BLaER1 (cell line): Measurements from ENCODE around the gene RHO.
A peak's percentile ranks its signal among the peaks of the same experiment; 100 is the strongest.

Source experiments
- H3K27ac ChIP-seq: shearing (Covaris generic); formaldehyde crosslinking; 2 replicates; pipeline ENCODE4 v1.8.1; 2022
- H3K27me3 ChIP-seq: shearing (Covaris generic); formaldehyde crosslinking; 2 replicates; pipeline ENCODE4 v1.8.1; 2022
- H3K36me3 ChIP-seq: shearing (Covaris generic); formaldehyde crosslinking; 2 replicates; pipeline ENCODE4 v1.8.1; 2022
- H3K4me1 ChIP-seq: shearing (Covaris generic); formaldehyde crosslinking; 2 replicates; pipeline ENCODE4 v1.8.1; 2022
- H3K4me2 ChIP-seq: shearing (Covaris generic); formaldehyde crosslinking; 2 replicates; pipeline ENCODE4 v1.8.1; 2022
- H3K4me3 ChIP-seq: shearing (Covaris generic); formaldehyde crosslinking; 2 replicates; pipeline ENCODE4 v1.8.1; 2022
- H3K9ac ChIP-seq: shearing (Covaris generic); formaldehyde crosslinking; 2 replicates; pipeline ENCODE4 v1.8.1; 2022
- H3K9me3 ChIP-seq: shearing (Covaris generic); formaldehyde crosslinking; 2 replicates; pipeline ENCODE4 v1.8.1; 2022
- H4K20me1 ChIP-seq: shearing (Covaris generic); formaldehyde crosslinking; 2 replicates; pipeline ENCODE4 v1.8.1; 2022
- Cebpa-rat ChIP-seq: shearing (Covaris generic); IDR thresholded peaks from 2 replicates; pipeline ENCODE4 v1.8.1; 2022

Gene RHO

DNA sequence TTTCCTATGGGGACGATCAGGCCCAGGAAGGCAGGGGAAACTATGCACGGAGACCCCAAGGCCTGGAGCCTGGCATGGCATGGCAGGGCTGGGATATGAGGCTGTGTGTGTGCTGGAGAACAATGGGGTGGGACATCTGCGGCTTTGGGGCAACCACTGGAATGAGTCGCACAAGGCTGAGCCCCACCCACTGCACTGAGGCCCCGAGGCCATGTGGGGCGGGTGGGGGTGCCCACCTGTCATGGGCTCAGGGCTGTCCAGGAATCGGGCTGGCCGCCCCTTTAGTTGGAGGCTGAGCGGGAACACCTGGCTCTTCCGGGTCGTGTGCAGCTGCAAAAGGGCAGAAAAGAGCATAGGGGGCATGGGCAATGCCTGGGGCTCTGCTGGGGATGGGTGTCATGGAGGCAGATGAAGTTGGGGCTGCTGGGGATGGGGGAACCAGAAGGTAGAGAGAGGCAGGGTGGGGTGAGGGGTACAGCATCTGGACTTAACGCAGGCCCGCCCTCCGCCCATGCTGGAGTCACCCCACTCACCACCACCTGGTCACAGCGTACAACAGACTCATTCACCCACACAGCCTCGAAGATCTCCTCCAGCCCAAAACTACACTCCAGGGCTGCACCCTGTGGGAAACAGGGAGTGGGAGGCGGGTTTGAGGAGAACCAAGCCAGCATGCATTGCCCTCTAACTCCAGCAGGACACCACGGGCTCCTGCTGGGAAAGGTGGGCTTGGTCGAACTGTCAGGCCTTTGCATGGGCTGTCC lies 47.0 kb downstream of the RHO start:
- Histone ChIP-seq H4K20me1 (no peaks in the 10 kb centered on the region), H3K27me3 (no peaks in the 10 kb centered on the region), H3K9ac (peak overlapping the region; percentile 85), H3K4me3 (peak overlapping the region; percentile 28; the same call in 1 of the 2 replicates), H3K9me3 (no peaks in the 10 kb centered on the region), H3K4me1 (peaks cover 98% of the 10 kb centered on the region), H3K4me2 (peak overlapping the region; percentile 97), H3K27ac (peak overlapping the region; percentile 99), H3K36me3 (peaks cover 54% of the 10 kb centered on the region)
- TF ChIP-seq Cebpa-rat, result no peak

DNA sequence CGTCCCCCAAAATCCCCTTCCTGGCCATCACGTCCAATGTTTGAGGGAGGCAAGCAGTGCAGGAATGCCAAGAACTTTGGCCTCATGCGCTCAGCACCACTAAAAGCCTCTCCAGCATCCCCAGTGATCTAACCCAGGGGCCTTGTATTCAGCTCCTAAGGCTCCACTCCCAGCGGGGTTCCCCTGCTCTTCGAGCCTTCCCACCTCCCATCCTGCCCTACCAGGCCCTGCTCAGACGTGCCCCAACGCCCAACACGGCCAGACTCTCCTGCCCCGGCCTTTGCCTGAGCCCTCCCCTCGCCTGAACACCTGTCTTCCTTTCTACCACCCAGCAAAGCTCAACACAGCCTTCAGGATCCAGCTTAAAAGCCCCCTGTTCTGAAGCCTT lies 47.6 kb downstream of the RHO start:
- peak overlapping the region; percentile 85 for H3K9ac ChIP-seq
- peak overlapping the region; percentile 99 for H3K27ac ChIP-seq
- H3K27me3 ChIP-seq, result no peaks in the 10 kb centered on the region
- H4K20me1 ChIP-seq, result no peaks in the 10 kb centered on the region
- H3K9me3 ChIP-seq, result no peaks in the 10 kb centered on the region
- 0 out of 2 replicates have a peak overlapping the region, but pooled peaks have one; percentile 10 for H3K4me3 ChIP-seq
- H3K36me3 ChIP-seq, result peaks cover 54% of the 10 kb centered on the region
- H3K4me2 ChIP-seq, result peak overlapping the region; percentile 97
- peaks cover 99% of the 10 kb centered on the region for H3K4me1 ChIP-seq
- TF ChIP-seq Cebpa-rat, result no peak

- peaks cover 54% of the 10 kb centered on the region for H3K36me3 ChIP-seq
- no peaks in the 10 kb centered on the region for H3K27me3 ChIP-seq
- peak overlapping the region; percentile 85 for H3K9ac ChIP-seq
- H3K4me1 ChIP-seq, result peaks cover 99% of the 10 kb centered on the region
- H3K9me3 ChIP-seq, result no peaks in the 10 kb centered on the region
- no peak for TF ChIP-seq Cebpa-rat
- no peaks in the 10 kb centered on the region for H4K20me1 ChIP-seq
- peak overlapping the region; percentile 97 for H3K4me2 ChIP-seq
- H3K4me3 ChIP-seq, result peak overlapping the region; percentile 10; the same call in 1 of the 2 replicates
- H3K27ac ChIP-seq, result peak overlapping the region; percentile 99
These were observed 48.3 kb downstream of the RHO start for GRCh38 chr3:129576514-129577352.

DNA sequence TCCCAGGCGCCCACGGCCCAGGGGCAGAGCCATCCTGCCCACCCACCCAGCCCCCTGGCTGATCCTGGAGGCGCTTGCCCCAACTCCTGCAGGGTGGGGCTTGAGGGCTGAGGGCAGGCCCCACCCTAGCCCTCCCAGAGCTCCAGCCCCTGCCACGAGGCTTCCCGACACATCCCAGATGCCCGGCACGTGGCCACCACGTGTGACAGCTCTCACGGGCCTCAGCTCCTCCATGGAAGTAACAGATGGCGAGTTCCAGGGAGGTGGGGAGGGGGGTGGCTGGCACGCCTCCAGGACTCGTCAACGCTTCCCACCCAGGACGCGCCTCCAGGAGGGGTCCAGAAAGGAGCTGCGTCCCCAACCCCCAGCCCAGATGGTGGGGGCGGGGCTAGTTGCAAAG lies 48.9 kb downstream of the RHO start:
- Histone ChIP-seq H4K20me1 (no peaks in the 10 kb centered on the region), H3K9me3 (no peaks in the 10 kb centered on the region), H3K4me2 (peak overlapping the region; percentile 97), H3K4me3 (peak overlapping the region; percentile 54), H3K4me1 (peaks cover 100% of the 10 kb centered on the region), H3K9ac (peak overlapping the region; percentile 85), H3K36me3 (peaks cover 54% of the 10 kb centered on the region), H3K27ac (peak overlapping the region; percentile 99), H3K27me3 (no peaks in the 10 kb centered on the region)
- no peak for TF ChIP-seq Cebpa-rat

- H3K27me3 ChIP-seq, result no peaks in the 10 kb centered on the region
- H3K27ac ChIP-seq, result peak overlapping the region; percentile 99
- peaks cover 52% of the 10 kb centered on the region for H3K36me3 ChIP-seq
- peak overlapping the region; percentile 97 for H3K4me2 ChIP-seq
- peak overlapping the region; percentile 54 for H3K4me3 ChIP-seq
- H4K20me1 ChIP-seq, result no peaks in the 10 kb centered on the region
- no peak for TF ChIP-seq Cebpa-rat
- peak overlapping the region; percentile 85 for H3K9ac ChIP-seq
- H3K4me1 ChIP-seq, result peaks cover 100% of the 10 kb centered on the region
- H3K9me3 ChIP-seq, result no peaks in the 10 kb centered on the region
These were observed 49.7 kb downstream of the RHO start for GRCh38 chr3:129577925-129578786.

DNA sequence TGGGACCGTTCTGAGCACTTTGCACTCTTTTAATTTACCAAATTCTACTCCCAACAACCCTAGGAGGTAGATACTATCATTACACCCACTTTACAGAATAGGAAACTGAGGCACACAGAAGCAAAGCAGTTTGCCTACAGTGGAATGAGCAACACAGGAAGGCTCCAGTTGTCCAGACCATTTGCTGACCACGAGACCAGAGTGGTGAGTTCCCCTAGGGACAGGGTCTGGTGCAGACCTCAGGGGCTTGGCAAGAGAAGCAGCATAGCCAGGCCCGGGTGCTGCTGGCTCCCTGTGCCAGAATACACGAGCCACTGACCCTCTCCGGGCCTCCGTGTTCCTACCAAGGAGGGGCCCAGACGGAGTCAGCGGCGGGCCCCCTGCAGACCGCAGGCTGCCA lies 51.6 kb downstream of the RHO start:
- peak overlapping the region; percentile 99 for H3K27ac ChIP-seq
- H3K36me3 ChIP-seq, result peaks cover 57% of the 10 kb centered on the region
- H3K4me3 ChIP-seq, result no peak overlapping the region
- 0 out of 2 replicates have a peak overlapping the region, but pooled peaks have one; percentile 12 for H3K9ac ChIP-seq
- H3K9me3 ChIP-seq, result no peaks in the 10 kb centered on the region
- H3K4me1 ChIP-seq, result peaks cover 97% of the 10 kb centered on the region
- H3K27me3 ChIP-seq, result no peaks in the 10 kb centered on the region
- H4K20me1 ChIP-seq, result no peaks in the 10 kb centered on the region; the same call in 1 of the 2 replicates
- peak overlapping the region; percentile 97 for H3K4me2 ChIP-seq
- no peak for TF ChIP-seq Cebpa-rat

DNA sequence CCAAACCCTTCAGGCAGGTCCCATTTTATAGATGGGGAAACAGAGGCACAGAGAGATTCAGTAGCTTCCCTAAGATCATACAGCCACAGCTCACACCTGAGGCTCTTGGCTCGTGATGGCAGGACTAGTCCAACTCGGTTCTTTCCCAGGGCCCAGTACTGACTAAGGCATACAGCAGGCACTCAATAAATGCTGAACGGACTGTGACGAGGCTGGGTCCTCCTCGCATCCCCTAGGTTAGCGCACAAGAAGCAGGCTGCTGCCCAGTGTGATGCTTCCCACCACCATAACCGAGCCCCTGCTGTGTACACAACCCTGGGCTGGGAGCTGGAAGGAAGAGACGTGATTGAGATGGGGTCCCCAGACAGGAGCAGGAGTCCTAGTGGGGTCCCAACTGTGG lies 53.2 kb downstream of the RHO start:
- Histone ChIP-seq H3K4me3 (no peak overlapping the region; the same call in 1 of the 2 replicates), H3K27ac (peak overlapping the region; percentile 99), H4K20me1 (no peaks in the 10 kb centered on the region; the same call in 1 of the 2 replicates), H3K4me1 (peaks cover 81% of the 10 kb centered on the region), H3K4me2 (peak overlapping the region; percentile 97), H3K36me3 (peaks cover 73% of the 10 kb centered on the region), H3K9ac (peak overlapping the region; percentile 61; the same call in 1 of the 2 replicates), H3K9me3 (no peaks in the 10 kb centered on the region), H3K27me3 (no peaks in the 10 kb centered on the region)
- TF ChIP-seq Cebpa-rat, result no peak

- Histone ChIP-seq H3K9me3 (no peaks in the 10 kb centered on the region), H3K36me3 (peaks cover 85% of the 10 kb centered on the region), H3K9ac (peak overlapping the region; percentile 61; the same call in 1 of the 2 replicates), H3K4me3 (no peak overlapping the region), H3K4me1 (peaks cover 77% of the 10 kb centered on the region), H3K27me3 (no peaks in the 10 kb centered on the region), H4K20me1 (no peaks in the 10 kb centered on the region; the same call in 1 of the 2 replicates), H3K27ac (peak overlapping the region; percentile 99), H3K4me2 (peak overlapping the region; percentile 97)
- TF ChIP-seq Cebpa-rat, result no peak
These were observed 54.4 kb downstream of the RHO start for GRCh38 chr3:129582799-129583198.

DNA sequence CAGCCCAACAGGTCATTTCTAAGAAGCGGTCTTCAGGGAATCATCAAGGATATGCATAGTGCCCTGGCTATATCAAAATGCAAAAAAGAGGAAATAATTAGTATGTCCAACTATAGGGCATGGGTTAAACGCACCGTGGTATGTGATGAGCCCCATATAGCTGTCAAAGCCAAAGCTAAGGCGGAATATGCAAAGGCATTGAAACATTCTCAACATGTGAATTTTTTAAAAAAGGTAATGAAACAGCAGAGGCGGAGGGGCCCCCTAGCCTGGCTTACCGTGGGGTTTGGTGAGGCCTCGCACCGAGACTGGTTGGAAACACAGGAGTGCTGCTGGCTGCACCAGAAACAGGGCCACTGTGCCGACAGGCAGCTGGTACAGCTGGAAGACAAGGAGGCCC lies 54.9 kb downstream of the RHO start:
- Histone ChIP-seq H3K4me3 (no peak overlapping the region), H3K27ac (peak overlapping the region; percentile 99), H3K27me3 (no peaks in the 10 kb centered on the region), H3K4me1 (peaks cover 77% of the 10 kb centered on the region), H3K4me2 (peak overlapping the region; percentile 97), H3K9ac (0 out of 2 replicates have a peak overlapping the region, but pooled peaks have one; percentile 31), H4K20me1 (no peaks in the 10 kb centered on the region; the same call in 1 of the 2 replicates), H3K36me3 (peaks cover 90% of the 10 kb centered on the region), H3K9me3 (no peaks in the 10 kb centered on the region)
- TF ChIP-seq Cebpa-rat, result no peak
